C4-2B (cell line): ENCODE measurements around the gene LSM3.

ENCODE experiments used
- H3K27ac ChIP-seq: fragments of 450-650 bp; 2 replicates; pipeline ENCODE4 v1.5.1; 2017
- ZFX ChIP-seq: fragments of 450-650 bp; IDR thresholded peaks from 2 replicates; pipeline ENCODE4 v1.6.1; 2017
- TF ChIP-seq, protein P1 (sequence below): fragments of 450-650 bp; conservative IDR thresholded peaks from 2 replicates; pipeline ENCODE4 v1.5.1; 2017; ENCODE audit warnings: mild to moderate bottlenecking

LSM3 gene

DNA sequence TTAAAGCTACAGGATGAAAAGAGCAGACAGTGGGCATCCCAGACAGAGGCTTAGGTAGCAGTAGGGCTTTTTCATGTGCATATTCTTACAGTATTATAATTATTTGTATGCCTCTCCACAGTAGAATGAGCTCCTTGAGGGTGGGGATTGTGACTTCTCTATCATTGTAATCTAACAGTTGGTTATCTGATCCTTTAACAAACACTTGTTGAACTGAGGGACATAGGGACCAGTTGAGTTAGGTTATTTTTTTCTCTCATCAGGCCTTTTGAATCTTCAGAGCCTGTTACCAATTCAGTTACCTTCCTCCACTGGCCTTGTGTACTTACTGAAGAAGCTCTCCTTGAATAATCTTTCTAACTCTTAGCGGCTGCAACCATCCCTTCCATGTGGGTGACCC lies 1.2 kb downstream of the LSM3 start:
- no peak overlapping the region for H3K27ac ChIP-seq

DNA sequence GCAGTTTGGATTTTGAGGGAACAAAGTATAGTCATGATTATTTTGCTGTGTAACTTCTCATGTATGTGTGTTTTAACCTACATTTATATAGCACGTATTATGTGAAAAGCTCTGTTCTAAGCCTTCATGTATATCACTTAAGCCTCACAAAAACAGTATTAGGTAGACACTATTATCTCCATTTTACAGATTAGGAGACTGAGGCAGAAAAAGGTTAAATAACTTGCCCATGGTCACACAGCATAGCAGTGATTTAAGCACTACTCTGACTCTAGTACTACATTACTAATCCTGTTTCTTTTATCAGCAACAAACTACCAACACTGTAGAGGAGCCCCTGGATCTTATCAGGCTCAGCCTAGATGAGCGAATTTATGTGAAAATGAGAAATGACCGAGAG lies 2.6 kb downstream of the LSM3 start:
- TF ChIP-seq, protein P1, sequence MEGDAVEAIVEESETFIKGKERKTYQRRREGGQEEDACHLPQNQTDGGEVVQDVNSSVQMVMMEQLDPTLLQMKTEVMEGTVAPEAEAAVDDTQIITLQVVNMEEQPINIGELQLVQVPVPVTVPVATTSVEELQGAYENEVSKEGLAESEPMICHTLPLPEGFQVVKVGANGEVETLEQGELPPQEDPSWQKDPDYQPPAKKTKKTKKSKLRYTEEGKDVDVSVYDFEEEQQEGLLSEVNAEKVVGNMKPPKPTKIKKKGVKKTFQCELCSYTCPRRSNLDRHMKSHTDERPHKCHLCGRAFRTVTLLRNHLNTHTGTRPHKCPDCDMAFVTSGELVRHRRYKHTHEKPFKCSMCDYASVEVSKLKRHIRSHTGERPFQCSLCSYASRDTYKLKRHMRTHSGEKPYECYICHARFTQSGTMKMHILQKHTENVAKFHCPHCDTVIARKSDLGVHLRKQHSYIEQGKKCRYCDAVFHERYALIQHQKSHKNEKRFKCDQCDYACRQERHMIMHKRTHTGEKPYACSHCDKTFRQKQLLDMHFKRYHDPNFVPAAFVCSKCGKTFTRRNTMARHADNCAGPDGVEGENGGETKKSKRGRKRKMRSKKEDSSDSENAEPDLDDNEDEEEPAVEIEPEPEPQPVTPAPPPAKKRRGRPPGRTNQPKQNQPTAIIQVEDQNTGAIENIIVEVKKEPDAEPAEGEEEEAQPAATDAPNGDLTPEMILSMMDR = no peak
- TF ChIP-seq ZFX = no peak

More for the DNA sequence above, 1.2 kb downstream of the LSM3 start:
- no peak for TF ChIP-seq ZFX
- TF ChIP-seq, protein P1 = no peak

DNA sequence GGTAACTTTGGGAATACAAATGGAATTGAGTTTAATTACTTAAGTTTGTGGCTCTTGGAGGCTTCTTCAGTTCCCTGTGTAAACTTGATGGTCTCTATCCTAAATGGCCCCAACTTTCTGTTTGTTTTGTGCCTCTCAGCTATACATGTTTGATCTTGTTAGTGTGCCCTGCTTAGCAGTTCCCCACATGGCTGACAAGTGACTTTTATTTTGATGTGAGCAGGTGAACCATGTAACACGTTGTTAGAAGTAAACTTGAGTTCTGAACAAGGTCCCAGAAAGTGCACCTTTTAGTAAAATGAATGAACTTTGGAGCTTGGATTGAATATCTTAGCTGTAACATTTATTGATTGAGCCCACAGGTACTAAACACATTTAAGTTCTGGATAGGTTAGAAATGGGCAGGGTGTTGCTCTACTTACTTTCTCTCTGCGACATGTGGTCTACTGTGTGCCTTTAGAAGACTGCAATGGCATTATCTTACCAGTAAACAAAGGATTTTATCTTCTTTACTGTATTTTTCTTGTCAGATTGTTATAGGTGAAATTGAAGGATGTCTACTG lies 4.5 kb downstream of the LSM3 start:
- no peak for TF ChIP-seq ZFX
- TF ChIP-seq, protein P1 = no peak
- H3K27ac ChIP-seq = no peak overlapping the region

More for the DNA sequence above, 2.6 kb downstream of the LSM3 start:
- no peak overlapping the region for H3K27ac ChIP-seq

DNA sequence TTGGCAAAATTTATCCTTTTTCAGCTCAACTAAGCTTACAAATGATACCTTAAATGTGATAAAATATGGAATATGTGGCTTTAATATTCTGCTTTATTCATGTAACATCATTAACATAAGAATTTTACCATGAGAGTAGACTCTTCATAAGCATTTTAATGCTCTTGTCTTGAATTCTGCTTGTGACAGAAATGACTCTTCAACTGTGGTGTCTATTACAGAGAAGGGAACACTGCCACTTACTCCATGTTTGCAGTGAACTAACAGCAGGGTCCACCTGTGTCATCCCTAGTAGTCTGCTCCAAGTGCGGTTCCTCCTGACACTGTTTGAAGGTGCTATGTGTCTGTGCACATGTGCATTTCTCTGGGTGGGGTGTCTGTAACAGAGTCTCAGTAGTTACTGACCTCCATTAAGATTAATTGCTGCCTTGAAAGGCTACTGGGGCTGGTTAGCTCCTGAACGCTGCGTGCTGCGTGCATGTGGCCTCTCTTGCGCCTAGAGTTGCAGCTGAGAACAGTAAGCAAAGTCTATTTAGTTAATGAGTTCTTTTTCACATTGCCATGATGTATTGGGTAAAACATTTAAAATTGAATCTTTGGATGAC lies 8.3 kb downstream of the LSM3 start:
- TF ChIP-seq, protein P1 = no peak
- TF ChIP-seq ZFX = no peak
- no peak overlapping the region for H3K27ac ChIP-seq

DNA sequence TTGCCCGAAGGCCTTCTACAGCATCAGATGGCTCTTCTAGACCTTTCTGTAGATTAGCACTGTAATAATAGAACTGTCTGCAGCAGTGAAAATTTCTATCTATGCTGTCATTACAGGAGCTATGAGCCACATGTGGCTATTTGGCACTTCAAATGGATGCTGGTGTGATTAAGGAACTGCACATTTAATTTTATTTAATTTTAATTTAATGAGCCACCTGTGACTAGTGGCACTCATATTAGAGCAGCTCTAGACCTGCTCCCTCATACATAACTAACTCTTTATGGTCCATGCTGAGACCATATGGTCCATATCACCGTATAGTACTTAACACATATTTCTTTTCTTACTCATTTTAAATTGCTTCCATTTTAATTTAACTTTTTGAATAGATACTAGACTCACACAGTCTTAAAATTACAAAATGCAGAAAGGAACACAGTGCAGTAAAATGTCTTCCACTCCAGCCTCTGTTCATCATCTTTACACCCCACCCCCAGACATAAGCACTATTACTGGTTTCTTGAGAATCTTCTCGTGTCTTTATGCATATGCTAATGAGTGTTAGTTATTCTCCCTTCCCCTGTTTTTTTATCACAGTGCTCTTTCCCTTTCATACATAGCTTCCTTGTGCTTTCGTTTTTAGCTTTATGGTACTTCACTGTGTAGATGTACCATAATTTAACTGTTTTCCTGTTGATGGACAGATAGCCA lies 9.6 kb downstream of the LSM3 start:
- H3K27ac ChIP-seq = no peak overlapping the region
- no peak for TF ChIP-seq ZFX

DNA sequence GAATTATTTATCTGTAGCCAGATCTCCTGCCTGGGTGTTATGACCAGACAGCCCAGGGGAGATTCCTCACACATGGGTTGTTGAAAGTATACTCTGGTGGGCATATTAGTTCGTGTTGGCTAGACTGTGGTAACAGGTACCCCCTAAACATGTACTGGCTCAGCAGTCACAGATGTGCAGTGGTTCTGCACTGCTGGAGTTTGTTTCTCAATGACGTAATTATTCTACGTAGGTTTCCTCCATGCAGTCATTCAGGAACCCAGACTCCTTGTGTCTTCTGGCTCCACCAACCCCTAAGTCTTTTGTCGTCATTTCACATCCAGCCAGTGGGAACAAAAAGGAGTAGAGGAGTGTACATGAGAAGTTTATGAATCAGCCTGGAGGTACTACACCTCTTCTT lies 16.2 kb downstream of the LSM3 start:
- H3K27ac ChIP-seq = no peak overlapping the region
- TF ChIP-seq, protein P1 = no peak
- no peak for TF ChIP-seq ZFX

DNA sequence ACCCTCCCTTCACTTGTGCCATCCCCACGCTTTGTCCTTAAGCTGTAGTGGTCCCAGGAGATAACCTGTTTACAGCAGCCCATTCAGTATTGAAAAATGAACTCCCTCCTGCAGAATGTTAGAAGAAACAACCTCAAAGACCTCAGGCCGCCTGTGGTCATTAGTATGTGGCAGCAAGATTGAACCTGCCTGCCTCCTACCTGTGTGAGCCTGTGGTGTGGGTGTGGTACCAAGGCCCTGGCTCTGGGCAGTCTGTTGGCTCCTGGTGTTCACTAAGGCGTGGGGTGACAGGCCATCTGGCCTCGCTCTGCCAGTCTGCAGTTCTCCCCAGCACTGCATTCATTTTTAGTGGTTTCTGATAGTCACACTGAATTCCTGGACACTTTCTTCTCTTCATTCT lies 21.0 kb downstream of the LSM3 start:
- no peak overlapping the region for H3K27ac ChIP-seq
- TF ChIP-seq ZFX = no peak
- TF ChIP-seq, protein P1 = no peak
